ENCODE data around the gene HSPG2.
"Not testable (repeated sequence)": the region's sequence is repeated elsewhere in the genome, so short reads cannot be mapped to it uniquely, and the experiment has no call there.

Gene HSPG2

GRCh38 chr1:21823980-21824702 is 113.0 kb downstream of the HSPG2 start:
- DNase-seq (ENCODE audit: low read depth in 3 of 3) = no peak

DNA sequence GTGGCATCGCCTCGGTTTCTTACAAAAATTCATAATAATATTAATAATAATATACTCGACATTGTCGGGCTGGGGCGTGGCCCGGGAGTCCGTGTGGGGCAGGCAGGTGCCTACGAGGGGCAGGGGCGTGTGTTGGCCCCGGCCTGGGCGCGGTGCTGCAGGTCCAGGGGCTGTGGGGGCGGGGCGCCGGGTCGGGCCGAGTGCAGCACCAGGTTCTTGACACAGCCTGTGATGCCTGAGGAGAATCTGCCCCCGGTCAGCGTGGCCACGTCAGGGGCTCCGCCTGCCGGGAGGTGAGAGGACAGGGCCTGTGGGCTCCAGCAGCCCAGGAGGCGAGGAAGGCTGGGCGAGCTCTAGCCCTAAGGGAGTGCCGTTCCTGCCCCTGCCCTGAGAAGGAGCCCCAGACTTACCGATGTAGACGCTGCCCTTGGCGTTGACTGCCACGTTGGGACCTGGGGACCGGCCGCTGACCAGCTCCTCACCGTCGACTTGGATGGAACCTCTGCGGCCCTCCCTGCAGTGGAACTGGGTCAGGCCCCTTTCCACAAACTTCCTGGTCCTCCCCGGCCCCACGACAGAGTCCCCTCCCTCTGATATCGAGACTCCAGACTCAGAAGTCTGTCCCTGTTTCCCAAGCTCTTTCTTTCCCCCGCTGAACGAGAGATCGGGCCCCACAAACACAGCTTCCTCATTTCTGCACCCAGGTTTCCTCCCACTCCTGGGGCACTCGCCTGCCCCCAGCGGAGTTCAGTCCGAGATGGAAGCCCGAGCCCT is 113.7 kb downstream of the HSPG2 start:
- DNase-seq (ENCODE audit: low read depth in 3 of 3) = no peak

DNA sequence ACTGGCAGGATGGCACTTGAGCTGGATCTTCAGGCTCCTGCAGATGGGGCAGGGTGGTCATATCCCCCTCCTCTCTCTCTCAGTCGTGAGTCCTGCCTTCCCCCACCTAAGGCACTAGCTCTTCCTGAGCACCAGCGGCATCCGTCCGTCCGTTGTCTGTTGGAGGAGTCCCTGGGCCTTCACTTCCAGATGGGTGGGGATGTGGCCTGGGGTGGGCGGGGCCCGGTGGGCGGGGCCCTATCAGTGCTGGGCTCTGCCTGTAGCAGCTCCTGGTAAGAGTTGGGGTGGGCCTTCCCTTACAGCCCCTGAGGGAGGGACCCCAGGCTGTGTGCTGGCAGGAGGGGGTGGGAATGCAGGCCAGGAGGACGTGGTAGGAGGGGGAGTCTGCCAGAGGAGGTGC is 114.8 kb downstream of the HSPG2 start:
- no peak for DNase-seq (ENCODE audit: low read depth in 3 of 3)

- DNase-seq (ENCODE audit: low read depth in 3 of 3) = no peak
Measured at GRCh38 chr1:21821385-21822019, 115.6 kb downstream of the HSPG2 start.

GRCh38 chr1:21820597-21821232 is 116.4 kb downstream of the HSPG2 start:
- no peak for DNase-seq (ENCODE audit: low read depth in 3 of 3)

- peak in 2 of 3 donors; percentile 14 to 33 for DNase-seq (ENCODE audit: low read depth in 3 of 3)
Measured at GRCh38 chr1:21818656-21819055, 118.5 kb downstream of the HSPG2 start.

DNA sequence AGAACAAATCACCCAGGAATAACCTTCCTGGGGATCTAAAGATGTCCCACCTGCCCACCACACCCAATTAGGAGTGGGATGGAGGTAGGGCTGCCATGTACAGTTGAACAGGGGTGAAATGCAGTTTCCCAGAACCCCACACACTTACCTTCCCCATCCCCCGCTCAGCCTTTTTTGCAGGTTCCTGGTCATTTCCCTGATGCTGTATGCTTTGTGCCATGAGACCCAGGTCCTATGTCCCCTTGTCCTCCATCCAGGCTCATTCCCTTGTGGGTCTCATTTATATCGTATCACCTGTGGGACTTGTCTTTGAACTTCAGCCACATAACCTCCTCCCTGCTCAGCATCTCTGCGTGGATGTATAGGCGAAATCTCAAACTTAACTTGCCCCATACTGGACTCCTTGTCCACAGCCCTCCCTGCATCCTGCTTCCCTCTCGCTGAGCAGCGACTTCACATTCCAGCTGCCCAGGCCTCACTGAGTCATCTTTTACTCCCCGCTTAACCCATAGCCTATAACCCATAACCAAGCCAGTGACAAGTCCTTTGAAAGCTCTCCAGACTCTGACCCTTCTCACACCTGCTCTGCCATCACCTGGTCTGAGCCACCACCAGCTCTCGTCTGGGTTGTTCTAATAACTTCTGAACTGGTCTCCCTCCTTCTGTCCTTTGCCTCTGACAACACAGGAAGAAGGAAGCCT is 120.4 kb downstream of the HSPG2 start:
- DNase-seq (ENCODE audit: low read depth in 3 of 3) = no peak

DNA sequence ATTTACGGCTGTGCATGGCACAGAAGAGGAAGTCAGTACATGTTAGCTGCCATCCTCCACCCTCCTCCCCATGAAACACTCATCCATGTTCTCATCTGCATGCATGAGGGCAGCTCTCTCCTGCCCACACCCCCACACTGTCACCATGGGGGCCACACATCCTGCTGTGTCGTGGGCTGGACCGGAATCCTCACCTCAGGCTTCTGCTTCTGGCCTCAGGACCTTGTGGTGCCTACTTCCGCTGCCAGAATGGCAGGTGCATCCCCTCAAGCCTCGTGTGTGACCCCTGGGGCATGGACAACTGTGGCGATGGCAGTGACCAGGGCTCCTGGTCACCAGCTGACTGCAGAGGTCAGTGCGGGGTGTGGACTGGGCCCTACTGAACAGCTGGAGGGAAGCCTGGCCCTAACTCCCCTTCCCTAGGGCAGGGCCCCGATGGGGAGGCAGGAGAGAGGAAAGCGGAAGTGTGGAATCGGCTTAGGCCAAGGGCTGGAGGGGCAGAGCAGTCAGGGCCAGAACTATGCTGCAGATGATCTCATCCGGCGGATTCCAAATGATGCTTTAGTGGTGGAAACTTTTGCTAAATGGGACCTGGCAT is 121.3 kb downstream of the HSPG2 start:
- no peak for DNase-seq (ENCODE audit: low read depth in 3 of 3)

DNA sequence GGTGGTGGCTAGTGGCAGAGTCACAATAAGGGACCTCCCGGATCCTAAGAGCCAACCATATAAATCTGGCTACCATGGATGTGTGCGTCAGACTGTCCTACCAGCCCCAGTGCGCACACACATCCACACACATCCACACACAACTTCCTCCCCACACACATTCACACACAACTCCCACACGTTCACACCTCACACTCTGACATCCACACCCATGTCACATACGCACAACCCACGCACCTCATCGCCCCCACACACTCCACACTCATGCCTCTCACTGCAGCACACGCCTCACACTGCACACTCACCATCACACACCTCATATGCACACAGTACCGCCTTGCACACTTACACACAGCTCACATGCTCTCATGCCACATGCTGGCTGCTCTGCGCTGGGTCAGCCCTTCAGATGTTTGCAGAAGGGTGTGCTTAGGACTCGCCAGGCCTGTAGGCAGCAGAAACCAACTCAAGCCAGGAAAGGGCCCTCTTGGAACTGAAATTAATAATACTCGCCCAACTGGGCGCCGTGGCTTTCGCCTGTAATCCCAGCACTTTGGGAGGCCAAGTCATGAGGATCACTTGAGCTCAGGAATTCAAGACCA is 122.0 kb downstream of the HSPG2 start:
- no peak for DNase-seq (ENCODE audit: low read depth in 3 of 3)

- DNase-seq (ENCODE audit: low read depth in 3 of 3) = peak in 1 of 3 donors; percentile 23
Measured at GRCh38 chr1:21814241-21814918, 122.7 kb downstream of the HSPG2 start.

DNA sequence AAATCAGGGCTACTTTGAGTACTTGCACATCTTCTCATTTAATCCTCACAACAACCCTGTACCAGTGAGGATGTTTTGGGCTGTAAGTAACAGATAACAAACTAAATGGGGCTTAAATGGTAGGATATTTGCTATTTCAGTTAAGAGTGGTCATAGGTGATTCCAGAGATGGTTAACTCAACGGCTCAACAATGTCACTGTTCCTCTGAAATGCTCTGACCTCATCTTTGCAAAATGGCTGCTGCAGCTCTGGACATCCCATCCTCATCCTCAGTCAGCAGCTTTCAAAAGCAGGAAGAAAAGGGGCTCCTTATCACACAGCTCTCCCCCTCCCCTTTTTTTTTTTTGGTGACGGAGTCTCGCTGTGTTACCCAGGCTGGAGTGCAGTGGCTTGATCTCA is 123.6 kb downstream of the HSPG2 start:
- DNase-seq (ENCODE audit: low read depth in 3 of 3) = no peak

GRCh38 chr1:21811875-21812305 is 125.2 kb downstream of the HSPG2 start, which contains the start of gene LDLRAD2:
LDLRAD2 (plus strand) TSS chr1:21812265; CDS start chr1:21812452, 187 bp downstream.
- DNase-seq (ENCODE audit: low read depth in 3 of 3) = no peak

- DNase-seq (ENCODE audit: low read depth in 3 of 3) = no peak
Measured at GRCh38 chr1:21804536-21804935, 132.6 kb downstream of the HSPG2 start.

- no peak for DNase-seq (ENCODE audit: low read depth in 3 of 3)
Measured at GRCh38 chr1:21801100-21801499, 136.0 kb downstream of the HSPG2 start.

DNA sequence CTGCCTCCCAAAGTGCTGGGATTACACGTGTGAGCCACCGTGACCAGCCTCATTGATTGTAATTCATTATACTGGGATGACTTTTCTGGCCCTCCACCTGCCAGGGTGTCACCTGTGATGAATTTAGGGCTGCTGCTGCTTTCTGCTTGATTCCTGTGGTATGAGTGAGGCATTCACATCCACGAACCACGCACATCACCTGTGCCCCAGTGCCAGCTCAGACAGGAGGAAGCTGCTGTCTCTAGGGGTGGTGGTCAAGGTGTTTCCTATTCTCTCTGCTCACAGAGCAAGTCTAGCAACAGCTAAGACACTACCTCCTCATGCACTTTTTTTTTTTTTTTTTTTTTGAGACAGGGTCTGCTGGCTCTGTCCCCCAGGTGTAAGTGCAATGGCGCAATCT is 137.4 kb downstream of the HSPG2 start:
- no peak for DNase-seq (ENCODE audit: low read depth in 3 of 3)

- DNase-seq (ENCODE audit: low read depth in 3 of 3) = no peak
Measured at GRCh38 chr1:21795075-21795474, 142.0 kb downstream of the HSPG2 start.

- DNase-seq (ENCODE audit: low read depth in 3 of 3) = no peak
Measured at GRCh38 chr1:21794656-21795055, 142.5 kb downstream of the HSPG2 start.

- DNase-seq (ENCODE audit: low read depth in 3 of 3) = no peak
Measured at GRCh38 chr1:21793104-21793503, 144.0 kb downstream of the HSPG2 start.

- DNase-seq (ENCODE audit: low read depth in 3 of 3) = no peak
Measured at GRCh38 chr1:21786640-21787039, 150.5 kb downstream of the HSPG2 start.

DNA sequence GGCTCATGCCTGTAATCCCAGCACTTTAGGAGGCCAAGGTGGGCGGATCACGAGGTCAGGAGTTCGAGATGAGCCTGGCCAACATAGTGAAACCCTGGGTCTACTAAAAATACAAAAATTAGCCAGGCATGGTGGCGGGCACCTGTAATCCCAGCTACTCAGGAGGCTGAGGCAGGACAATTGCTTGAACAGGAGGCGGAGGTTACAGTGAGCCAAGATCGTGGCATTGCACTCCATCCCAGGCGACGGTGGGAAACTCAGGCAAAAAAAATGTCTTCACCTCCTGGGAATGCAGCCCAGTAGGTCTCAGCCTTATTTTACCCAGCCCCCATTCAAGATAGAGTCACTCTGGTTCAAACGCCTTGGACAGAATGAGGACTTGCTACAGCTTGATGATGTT is 151.3 kb downstream of the HSPG2 start:
- DNase-seq (ENCODE audit: low read depth in 3 of 3) = not testable (repeated sequence)
